HCT116 (cell line): ENCODE measurements around the gene MATN3.

Source experiments
- CEBPB ChIP-seq: IDR thresholded peaks from 2 replicates; pipeline ENCODE4 v1.6.1; 2012; ENCODE audit warnings: low read depth
- CTCF ChIP-seq, 3 experiments: fragments of 200-600 bp in 1 of 3; sonication (generic) in 1 of 3; IDR thresholded peaks in 2 of 3; conservative IDR thresholded peaks in 1 of 3; 2 replicates each; pipeline ENCODE4 v1.5.1; 2012 to 2017; ENCODE audit warnings: low read depth in 2 of 3, low read length in 2 of 3, antibody characterized with exemption in 1 of 3, borderline replicate concordance in 1 of 3, control low read depth in 1 of 3, mild to moderate bottlenecking in 1 of 3, mixed read lengths in 1 of 3, mixed run types in 1 of 3, moderate library complexity in 1 of 3; ENCODE audit not compliant: insufficient read depth in 1 of 3
- EZH2phosphoT487 ChIP-seq: fragments of 200-600 bp; IDR thresholded peaks from 2 replicates; pipeline ENCODE4 v1.6.1; 2018; ENCODE audit warnings: antibody characterized with exemption, borderline replicate concordance
- FOSL1 ChIP-seq: IDR thresholded peaks from 2 replicates; pipeline ENCODE4 v1.6.1; 2012; ENCODE audit warnings: low read depth
- POLR2A ChIP-seq: IDR thresholded peaks from 2 replicates; pipeline ENCODE4 v1.7.0; 2011; ENCODE audit warnings: borderline replicate concordance; ENCODE audit not compliant: insufficient read depth, insufficient read length; ENCODE audit errors: extremely low read depth
- POLR2AphosphoS5 ChIP-seq: IDR thresholded peaks from 2 replicates; pipeline ENCODE4 v1.6.1; 2011; ENCODE audit warnings: mild to moderate bottlenecking, low read depth, low read length, moderate library complexity
- REST ChIP-seq: IDR thresholded peaks from 2 replicates; pipeline ENCODE4 v1.6.1; 2012; ENCODE audit warnings: low read depth
- SP1 ChIP-seq: IDR thresholded peaks from 2 replicates; pipeline ENCODE4 v1.6.1; 2012; ENCODE audit warnings: low read depth
- ZNF274 ChIP-seq: fragments of 200-500 bp; sonication (Bioruptor generic); IDR thresholded peaks from 2 replicates; pipeline ENCODE4 v1.6.1; 2014; ENCODE audit warnings: mild to moderate bottlenecking, low read depth, low read length, inconsistent platforms

- TF ChIP-seq CTCF (IDR thresholded peaks at IDR 0.05 in 2 of 3, conservative IDR thresholded peaks at IDR 0.05 in 1 of 3; ENCODE audit: borderline replicate concordance in 1 of 3, insufficient read depth in 1 of 3, low read depth in 2 of 3, low read length in 2 of 3): no peak
- no peak for TF ChIP-seq EZH2phosphoT487
- no peak for TF ChIP-seq SP1
- no peak for TF ChIP-seq REST
- TF ChIP-seq FOSL1: no peak
- TF ChIP-seq ZNF274: no peak
- no peak for TF ChIP-seq POLR2A
- TF ChIP-seq POLR2AphosphoS5: no peak
- no peak for TF ChIP-seq CEBPB
Measured at GRCh38 chr2:20030224-20030623, 17.8 kb upstream of the MATN3 start.
